ES-I3 (cell line): ENCODE results near the gene CDK6.

ENCODE experiments used
- H3K36me3 ChIP-seq: 2 replicates; pipeline ENCODE4 v1.6.1; 2013; ENCODE audit warnings: mild to moderate bottlenecking, low read length, control low read depth, moderate library complexity; ENCODE audit not compliant: insufficient read depth
- H3K4me1 ChIP-seq: 2 replicates; pipeline ENCODE4 v1.6.1; 2013; ENCODE audit warnings: mild to moderate bottlenecking, control low read depth, low read length; ENCODE audit not compliant: insufficient read depth
- H3K9ac ChIP-seq: 2 replicates; pipeline ENCODE4 v1.6.1; 2013; ENCODE audit warnings: low read depth, mild to moderate bottlenecking, low read length, moderate library complexity
- H3K9me3 ChIP-seq: 2 replicates; pipeline ENCODE4 v1.6.1; 2013; ENCODE audit warnings: mild to moderate bottlenecking, low read length, moderate library complexity; ENCODE audit not compliant: control insufficient read depth, insufficient read depth

The CDK6 gene

DNA sequence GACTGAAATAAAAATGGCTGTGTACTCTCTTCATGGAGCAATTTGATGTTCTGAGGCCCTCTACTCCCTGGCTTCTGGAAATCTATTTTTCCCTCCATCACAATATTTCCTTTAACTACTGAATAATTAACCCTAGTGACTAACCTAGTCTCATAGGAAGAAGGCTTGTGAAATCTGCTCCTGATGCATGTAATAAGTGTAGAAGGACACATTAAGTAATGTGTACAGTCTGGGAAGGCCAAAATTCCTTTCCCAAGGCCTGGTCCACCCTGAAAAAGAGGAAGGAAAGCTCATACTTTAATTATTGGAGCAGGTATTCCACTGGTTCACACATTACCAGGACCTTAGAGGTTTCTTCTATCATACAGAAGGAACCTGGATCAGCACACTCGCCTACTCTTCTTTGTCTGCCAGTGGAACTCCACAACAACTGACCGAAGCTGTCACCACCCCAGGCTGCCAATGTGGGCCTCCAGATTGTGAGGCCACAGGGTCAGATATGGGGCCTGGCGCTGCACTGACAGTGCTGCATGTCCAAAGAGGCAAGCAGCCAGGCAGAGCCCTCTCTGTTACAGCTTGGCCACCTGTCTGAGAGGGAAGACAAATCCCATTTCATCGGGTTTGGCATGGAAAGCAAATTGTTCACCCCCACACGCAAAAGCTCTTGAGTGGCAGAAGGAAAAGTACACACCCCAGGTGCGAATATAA lies 191.8 kb downstream of the CDK6 start:
- no peaks in the 10 kb centered on the region for H3K9me3 ChIP-seq
- H3K4me1 ChIP-seq: peaks cover 9% of the 10 kb centered on the region; the same call in 1 of the 2 replicates
- no peaks in the 10 kb centered on the region for H3K36me3 ChIP-seq
- H3K9ac ChIP-seq: no peak overlapping the region

DNA sequence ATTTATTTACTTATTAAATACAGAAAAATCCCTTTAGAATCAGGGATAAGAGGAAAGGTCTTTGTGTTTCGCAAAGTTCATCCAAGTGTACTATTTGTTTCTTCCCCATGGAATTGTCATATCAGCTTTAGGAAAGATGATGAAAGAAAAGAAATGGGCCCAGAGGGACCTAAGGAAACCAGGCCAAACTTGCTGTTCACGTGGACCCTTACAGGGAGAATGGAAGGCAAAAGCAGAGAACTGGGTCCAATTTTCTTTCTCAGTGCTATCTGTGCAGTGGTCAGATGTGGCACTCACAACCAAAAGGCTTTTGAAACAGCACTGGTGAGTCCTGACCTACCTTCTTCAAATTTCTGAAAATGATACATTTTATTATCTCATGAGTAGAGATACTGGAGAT lies 192.6 kb downstream of the CDK6 start:
- H3K4me1 ChIP-seq: peaks cover 9% of the 10 kb centered on the region; the same call in 1 of the 2 replicates
- H3K9ac ChIP-seq: no peak overlapping the region
- H3K36me3 ChIP-seq: no peaks in the 10 kb centered on the region
- H3K9me3 ChIP-seq: no peaks in the 10 kb centered on the region

DNA sequence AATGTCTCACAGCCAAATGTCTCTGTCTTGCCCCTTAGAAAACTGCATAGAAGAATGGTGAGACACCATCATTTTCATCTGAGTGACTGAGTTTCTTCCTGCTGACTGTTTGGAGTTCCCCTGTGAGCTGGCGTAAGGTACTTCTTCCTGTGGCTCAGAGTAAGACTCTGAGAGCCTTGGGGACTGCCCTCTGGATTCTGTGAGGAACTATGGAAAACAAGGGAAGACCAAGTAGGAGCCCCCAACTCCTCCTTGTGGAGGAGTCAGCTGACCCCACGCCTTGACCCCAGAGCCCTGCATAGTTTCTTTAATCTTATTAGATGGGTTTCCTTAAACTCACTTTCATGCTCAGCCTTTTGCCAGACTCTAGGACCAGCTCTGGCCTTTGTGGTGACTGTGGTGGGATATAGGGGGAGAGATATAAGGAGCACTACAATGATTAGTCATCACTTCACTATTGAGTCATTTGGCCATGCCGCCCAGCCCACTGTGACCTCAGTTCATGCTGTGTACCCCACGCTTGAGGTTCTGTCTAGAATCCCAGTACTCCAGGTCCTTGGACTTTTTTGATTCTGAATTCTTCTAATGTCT lies 194.4 kb downstream of the CDK6 start:
- Histone ChIP-seq H3K9ac (no peak overlapping the region), H3K4me1 (peaks cover 9% of the 10 kb centered on the region; the same call in 1 of the 2 replicates)

DNA sequence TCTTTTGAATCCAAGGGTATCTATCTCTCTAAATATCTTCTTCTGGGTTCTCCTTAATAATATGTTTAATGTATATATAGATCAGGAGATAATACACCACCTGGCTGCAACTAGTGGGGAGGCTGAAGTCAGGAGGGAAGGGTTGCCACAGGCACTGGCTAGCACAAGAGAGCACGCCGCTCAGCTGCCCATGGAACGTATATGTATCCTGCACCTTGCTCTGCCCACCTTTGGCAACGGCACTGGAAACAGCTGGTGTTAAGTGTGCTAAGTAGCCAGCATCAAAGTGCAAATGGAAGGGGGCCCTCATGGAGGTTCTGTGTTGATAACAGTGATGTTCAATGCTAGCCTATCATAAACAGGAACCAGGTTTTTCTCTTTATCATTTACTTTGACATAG lies 196.4 kb downstream of the CDK6 start:
- H3K4me1 ChIP-seq: peaks cover 8% of the 10 kb centered on the region

More for the DNA sequence above, 194.4 kb downstream of the CDK6 start:
- Histone ChIP-seq H3K36me3 (no peaks in the 10 kb centered on the region), H3K9me3 (no peaks in the 10 kb centered on the region)

DNA sequence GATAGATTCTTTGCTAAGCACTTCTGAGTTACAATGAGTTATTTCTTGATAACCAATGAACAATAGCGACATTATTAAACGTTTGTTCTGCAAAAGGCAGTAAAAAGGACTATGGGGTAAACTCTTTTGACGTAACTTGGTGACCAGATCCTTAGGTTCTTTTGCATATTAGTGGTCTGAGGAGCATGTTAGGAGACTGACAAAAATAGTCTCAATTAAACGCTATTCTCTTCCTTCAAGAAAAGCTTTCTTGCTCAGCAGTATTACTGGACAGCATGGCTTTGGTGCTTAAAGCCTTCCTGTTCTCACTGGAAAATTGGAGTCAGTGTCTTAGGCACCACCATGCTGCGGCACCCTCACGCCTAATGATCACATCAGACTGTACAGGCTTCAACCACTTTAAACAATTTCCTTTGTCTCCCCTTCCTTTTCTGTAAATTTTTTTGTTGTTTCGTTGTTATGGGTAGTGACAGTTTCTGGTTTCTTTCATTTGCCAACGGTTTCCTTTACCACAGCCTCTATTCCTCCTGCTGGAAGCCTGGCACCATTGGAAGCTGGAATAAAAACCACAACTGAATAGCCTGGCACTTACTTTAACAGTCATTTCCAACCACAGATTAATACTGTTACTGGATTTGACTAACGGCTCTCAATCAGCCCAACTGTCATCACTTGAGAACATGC lies 197.0 kb downstream of the CDK6 start:
- Histone ChIP-seq H3K9ac (no peak overlapping the region), H3K9me3 (no peaks in the 10 kb centered on the region), H3K36me3 (no peaks in the 10 kb centered on the region), H3K4me1 (peaks cover 13% of the 10 kb centered on the region)

More for the DNA sequence above, 196.4 kb downstream of the CDK6 start:
- no peaks in the 10 kb centered on the region for H3K9me3 ChIP-seq
- no peaks in the 10 kb centered on the region for H3K36me3 ChIP-seq
- H3K9ac ChIP-seq: no peak overlapping the region

DNA sequence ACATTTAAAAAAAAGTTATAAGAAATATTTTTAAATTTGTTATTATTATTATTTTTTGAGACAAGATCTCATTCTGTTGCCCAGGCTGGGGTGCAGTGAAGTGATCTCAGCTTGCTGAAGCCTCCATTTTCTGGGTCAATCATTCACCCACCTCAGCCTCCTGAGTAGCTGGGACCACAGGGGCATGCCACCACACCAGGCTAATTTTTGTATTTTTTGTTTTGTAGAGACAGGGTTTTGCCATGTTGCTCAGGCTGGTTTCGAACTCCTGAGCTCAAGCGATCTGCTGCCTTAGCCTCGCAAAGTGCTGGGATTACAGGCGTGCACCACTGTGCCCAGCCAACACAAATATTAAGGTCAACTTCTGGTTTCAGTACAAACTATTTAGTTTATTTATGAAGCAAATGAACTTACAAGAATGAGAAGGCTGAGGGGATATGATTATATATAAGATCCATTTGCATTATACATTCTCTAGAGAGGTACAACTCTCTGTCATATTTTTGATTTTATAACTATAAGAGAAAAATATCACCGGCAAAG lies 200.3 kb downstream of the CDK6 start:
- Histone ChIP-seq H3K36me3 (no peaks in the 10 kb centered on the region), H3K9me3 (no peaks in the 10 kb centered on the region), H3K4me1 (peaks cover 26% of the 10 kb centered on the region), H3K9ac (no peak overlapping the region)

DNA sequence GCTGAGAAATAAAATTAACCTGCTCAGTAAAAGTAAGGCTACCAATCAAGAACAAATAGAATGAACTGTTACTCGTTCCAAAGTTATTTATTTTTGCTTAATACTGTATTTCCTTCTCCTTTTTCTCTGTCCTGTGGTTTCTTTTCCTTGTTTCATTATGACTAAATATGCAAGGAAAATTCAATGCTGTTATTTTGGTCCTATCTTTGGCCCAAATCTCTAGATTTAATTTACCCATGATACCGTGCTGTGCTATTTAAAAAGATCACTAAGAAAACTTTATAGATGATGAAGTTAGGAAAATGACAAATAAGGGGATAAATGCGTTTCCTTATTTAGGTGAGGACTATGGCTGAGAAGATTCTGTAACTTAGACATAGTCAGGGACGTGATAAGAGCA lies 200.8 kb downstream of the CDK6 start:
- H3K9ac ChIP-seq: no peak overlapping the region
- H3K36me3 ChIP-seq: no peaks in the 10 kb centered on the region
- peaks cover 26% of the 10 kb centered on the region for H3K4me1 ChIP-seq
- H3K9me3 ChIP-seq: no peaks in the 10 kb centered on the region

DNA sequence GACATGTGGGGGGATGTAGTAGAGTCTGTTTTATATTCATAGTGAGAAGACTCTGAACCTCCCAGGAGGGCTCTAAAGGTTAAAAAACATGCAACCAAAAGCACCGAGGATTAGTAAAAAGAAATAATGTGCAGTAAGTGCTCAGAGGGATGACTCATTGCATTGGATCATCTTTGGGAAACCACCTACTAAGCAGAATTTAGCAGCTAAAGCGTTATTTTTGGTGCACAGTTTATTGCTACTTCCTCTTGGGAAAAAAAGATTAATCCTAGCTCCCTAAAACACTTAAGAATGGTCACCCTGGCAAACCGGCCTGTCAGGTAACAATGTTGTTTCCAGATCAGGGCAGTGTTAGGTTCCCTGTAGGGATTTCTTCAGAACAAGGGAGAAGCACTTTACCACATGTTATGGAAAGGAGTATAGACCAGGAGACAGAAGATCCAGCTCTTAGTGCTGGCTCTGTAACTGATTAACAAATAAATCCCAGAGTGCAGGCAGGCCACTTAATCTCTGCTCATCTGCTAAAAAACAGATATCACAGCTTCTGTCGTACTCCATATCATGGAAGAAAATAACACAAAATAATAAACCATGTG lies 201.4 kb downstream of the CDK6 start:
- H3K36me3 ChIP-seq: no peaks in the 10 kb centered on the region
- no peaks in the 10 kb centered on the region for H3K9me3 ChIP-seq
- H3K4me1 ChIP-seq: peaks cover 26% of the 10 kb centered on the region
- H3K9ac ChIP-seq: no peak overlapping the region

DNA sequence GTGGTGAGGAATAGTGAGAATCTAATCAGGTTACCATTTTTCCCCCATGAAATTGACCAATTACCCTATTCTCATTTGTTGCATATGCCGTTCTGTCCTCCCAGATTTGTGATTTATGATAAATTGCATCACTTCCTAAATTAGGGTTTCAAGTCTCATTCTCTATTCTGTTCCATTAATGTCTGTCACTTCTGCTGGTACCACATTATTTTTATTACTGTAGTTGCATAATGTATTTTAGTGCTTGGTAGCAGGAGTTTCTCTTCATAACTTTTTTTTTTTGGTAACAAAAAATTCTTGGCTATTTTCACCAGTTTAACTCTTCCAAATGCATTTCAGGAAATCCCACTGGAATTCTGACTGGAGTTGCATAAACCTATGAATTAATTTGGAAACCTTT lies 202.2 kb downstream of the CDK6 start:
- peaks cover 26% of the 10 kb centered on the region for H3K4me1 ChIP-seq
- no peaks in the 10 kb centered on the region for H3K9me3 ChIP-seq
- no peaks in the 10 kb centered on the region for H3K36me3 ChIP-seq
- H3K9ac ChIP-seq: no peak overlapping the region

DNA sequence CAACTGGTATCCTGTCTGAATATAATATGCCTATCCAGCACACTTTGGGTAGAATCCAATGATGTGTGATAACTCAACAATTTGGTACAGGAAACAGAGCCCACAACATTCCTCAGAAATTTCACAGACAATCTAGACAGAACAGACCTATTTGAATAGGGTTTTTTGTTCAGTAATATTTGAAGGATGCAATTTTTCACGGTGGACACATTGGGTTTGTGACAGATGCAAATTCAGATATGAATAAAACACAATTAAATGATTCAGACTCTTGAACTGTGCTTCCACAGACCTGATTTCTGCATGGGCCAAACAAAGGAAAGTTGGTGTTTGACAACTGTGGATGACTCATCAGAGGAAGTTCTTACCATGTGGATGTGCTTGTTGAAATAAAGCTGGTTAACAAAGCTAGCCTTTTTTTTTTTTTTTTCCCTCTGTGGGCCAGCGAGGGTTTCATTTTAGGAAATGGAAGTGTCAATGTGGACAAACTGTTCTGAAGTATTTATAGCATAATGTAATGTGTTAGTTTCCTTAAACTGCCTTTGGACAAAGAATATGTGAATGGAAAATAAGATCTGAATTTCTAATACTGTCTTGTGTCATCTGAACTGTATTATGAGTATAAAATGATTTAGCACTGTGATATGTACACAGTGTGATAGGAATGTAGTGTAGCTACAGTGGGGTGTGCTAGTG lies 203.0 kb downstream of the CDK6 start:
- no peaks in the 10 kb centered on the region for H3K9me3 ChIP-seq
- no peak overlapping the region for H3K9ac ChIP-seq
- H3K36me3 ChIP-seq: no peaks in the 10 kb centered on the region
- peaks cover 26% of the 10 kb centered on the region for H3K4me1 ChIP-seq

DNA sequence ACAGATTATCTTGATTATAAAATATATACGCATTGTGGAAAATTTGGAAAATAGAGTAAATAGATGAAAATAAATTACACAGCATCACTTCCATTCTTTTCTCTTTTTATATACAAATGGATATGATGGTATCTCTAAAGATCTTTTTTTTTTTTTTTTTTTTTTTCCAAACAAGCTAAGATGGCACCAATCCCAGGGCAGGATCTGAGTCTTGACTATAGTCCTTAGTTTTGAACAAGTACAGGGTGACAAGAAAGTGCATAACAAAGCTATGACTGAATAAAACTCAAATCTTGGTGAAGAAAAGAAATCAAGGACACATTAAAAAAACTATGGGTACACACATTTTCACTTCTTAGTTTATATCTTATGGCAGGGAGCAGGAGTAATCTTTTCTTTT lies 203.6 kb downstream of the CDK6 start:
- Histone ChIP-seq H3K4me1 (peaks cover 26% of the 10 kb centered on the region), H3K36me3 (no peaks in the 10 kb centered on the region), H3K9me3 (no peaks in the 10 kb centered on the region), H3K9ac (no peak overlapping the region)

DNA sequence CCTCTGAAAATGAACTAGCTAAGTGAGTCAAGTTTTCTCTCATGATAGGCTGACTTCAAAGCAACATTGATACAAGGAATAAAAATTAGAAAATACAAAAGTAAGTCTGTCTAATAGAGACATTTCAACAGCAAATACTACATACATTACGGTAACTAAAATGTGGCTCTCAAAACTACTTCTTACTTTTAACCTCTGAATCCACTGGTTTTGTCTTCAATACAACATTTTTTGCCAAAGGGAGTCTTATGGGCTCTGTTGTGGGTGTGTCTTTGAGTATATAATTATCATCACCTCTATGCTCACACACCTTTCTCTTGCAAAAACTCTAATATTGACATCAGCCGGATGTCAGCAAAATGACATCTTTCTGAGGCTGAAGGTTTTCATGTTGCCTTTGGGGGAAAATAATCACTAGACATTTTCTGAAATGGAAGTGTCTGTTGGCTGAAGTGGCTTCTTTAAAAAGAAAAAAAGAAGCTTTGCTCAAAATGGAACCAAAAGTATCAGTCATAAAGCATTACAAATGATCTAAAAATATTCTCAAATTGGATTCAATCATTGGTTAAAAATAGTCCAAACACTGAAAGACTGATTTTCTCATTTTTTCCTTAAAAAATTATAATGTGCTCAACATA lies 204.4 kb downstream of the CDK6 start:
- H3K36me3 ChIP-seq: no peaks in the 10 kb centered on the region
- H3K9me3 ChIP-seq: no peaks in the 10 kb centered on the region
- no peak overlapping the region for H3K9ac ChIP-seq
- H3K4me1 ChIP-seq: peaks cover 26% of the 10 kb centered on the region

DNA sequence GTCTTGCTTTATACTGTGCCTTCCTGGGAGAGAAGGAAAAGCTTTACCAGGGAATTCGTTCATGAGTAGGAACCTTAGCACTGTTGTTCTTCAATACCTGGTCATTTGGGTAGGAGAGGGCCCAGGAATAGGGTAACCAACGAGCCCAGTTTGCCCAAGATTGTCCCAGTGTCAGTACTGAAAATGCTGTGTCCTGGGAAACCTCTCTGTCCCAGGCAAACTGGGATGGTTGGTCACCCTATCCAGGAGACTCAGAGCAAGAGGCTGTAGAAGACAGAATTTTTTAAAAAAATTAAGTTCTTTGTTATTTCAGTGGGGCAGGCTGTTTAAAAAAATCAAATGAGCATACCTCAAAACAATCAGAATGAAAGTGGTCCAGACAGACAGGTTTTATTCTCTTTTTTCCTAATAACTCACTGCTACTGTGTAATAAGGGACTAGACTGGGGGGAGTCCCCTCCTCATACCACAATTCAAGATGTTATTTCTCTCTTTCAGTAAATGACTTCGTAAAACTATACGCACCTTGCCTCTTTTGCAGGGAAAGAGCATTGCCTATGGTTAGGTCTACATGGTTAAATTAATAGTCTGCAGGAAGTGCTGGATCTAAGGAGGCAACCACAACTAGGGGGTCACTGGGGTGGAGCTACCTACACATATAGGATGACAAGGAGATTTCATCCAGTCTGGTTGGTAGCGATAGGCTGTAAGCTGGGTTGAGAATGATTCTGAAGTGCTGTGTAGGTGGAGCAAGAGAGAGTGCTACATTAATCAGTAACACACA lies 205.1 kb downstream of the CDK6 start:
- Histone ChIP-seq H3K36me3 (no peaks in the 10 kb centered on the region), H3K9me3 (no peaks in the 10 kb centered on the region), H3K4me1 (peaks cover 26% of the 10 kb centered on the region), H3K9ac (no peak overlapping the region)
